Right cardiac atrium (tissue), 5 donors: Measurements from ENCODE around the gene ANXA10. TPM values are rescaled to one million over a fixed set of nuclear protein-coding genes. Genes with fewer than 3 reads are reported as not detected.

ENCODE experiments used
- polyA plus RNA-seq: library from polyadenylated mRNA; stranded (reverse); fragments of 200-250 nt; gene quantifications from one replicate; pipeline ENCODE4 v1.2.3, GENCODE V29; 2013
- total RNA-seq, 4 donors: library from RNA; stranded (reverse); fragmentation: NEBNext Ultra II Directional; extraction: Animal tissue kit (Norgen Biotek cat#: 25700); gene quantifications; one replicate each; pipeline ENCODE4 v1.2.1, GENCODE V29; 2021
- donor health status: healthy with polysubstance abuse.
- donor health status: DM: no; HTN: yes; CAD: no.
- donor health status: DM: no; HTN: no; CAD: no.
- donor health status: DM: no; HTN: yes; CAD: no; lungs with severe emphysema.
- donor health status: DM: yes; HTN: yes; CAD: no.

ANXA10 gene
- total and polyA plus RNA-seq, 5 donors: not detected

Other genes with a start within 250 kb of the ANXA10 start
- gene DDX60, start 226.2 kb downstream of the ANXA10 start, total RNA-seq: 10 to 100 TPM in 2 of 4 donors, 1 to 10 TPM in 2; 9.2 to 14.7 (median 10.1) TPM
- gene DDX60, start 226.2 kb downstream of the ANXA10 start, polyA plus RNA-seq: 4.6 TPM